Hematopoietic multipotent progenitor cell treated with erythropoietin and hydrocortisone succinate and interleukin-3 and kit ligand, for 6 days (in vitro differentiated cells): ENCODE measurements around the gene MPP1.

ENCODE experiments used
- DNase-seq: peaks from one replicate; pipeline ENCODE4 v3.0.0-alpha.2; 2015

Gene MPP1

DNA sequence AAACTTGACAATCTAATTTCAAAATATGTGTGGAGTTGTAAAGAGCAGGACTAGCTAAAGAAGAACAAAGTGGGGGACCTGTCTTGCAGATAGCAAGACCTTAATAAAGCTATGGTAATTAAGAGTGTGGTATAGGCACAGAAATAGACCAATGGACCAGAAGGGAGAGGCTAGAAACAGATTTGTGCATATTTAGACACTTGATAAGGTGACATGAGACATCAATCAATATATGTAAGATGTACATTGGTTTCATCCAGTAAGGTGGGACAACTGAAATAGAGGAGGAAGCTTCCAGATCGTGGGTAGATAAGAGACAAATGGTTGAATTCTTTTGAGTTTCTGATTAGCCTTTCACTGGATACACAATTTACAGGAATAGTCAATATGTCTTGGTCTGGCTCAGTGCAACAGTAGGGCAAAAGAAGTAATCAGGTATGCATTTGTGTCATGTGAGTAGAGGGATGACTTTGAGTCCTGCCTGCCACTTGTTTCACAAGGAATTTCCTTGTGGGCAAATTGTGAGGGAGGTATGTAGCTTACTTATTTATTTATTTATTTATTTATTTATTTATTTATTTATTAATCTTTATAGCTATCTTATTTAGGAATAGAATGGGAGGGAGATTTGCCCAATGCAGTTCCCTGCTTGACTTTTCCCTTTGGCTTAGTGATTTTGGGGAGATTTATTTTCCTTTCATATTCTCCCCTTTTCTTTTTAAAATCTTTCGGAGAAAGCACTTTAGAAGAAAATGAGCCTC is 7.2 kb upstream of the MPP1 start:
- DNase-seq, result no peak

DNA sequence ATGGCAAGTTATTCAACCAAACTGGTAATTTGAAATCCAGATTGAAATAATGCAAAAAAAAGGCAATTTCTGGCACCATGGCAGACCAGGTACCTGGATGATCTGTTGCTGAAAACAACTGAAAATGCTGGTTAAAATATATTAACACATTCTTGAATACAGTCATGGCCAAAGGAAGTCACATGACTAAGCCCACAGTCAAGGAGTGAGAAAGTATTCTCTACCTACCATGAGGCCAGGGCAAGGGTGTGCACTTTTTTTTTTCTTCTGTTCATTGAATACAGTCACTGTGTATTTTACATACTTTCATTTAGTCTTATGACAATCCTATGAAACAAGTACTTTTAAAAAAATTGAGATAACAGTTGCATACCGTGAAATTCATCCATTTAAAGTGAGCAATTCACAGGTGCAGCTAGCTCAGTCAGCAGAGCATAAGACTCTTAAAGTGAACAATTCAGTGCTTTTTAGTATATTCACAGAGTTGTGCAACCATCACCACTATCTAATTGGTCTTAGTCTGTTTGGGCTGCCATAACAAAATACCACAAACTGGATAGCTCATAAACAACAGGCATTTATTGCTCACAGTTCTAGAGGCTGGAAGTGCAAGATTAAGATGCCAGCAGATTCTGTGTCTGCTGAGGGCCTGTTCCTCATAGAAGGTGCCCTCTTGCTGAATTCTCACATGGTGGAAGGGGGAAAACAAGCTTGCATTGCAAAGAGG is 4.8 kb upstream of the MPP1 start:
- DNase-seq, result no peak

DNA sequence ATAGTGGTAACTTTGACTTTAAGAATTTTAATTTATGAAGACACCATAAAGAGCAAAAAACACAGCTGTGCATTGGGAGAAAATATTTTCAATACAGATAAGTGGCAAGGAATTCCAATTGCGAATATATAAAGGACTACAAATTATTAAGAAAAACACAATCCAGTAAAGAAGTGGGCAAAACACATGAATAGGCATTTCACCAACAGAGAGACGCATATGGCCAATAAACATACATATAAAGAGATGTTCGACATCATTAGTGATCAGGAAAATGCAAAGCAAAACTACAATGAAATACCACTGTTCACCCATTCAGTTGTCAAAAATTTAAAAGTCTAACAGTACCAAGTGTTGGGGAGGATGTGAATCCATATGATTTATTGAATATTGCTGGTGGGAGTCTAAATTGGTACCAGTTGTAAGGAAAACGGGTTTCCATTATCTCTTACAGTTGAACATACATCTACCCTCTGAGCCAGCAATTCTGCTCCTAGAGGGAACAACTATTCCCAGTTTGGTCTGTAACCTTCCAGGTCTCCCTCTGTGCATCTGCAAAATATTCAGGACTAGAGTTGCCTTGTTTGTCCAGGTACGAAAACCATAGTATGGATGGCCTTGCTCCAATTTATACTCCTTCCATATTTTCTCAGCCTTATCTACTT is 1.7 kb upstream of the MPP1 start:
- no peak for DNase-seq

DNA sequence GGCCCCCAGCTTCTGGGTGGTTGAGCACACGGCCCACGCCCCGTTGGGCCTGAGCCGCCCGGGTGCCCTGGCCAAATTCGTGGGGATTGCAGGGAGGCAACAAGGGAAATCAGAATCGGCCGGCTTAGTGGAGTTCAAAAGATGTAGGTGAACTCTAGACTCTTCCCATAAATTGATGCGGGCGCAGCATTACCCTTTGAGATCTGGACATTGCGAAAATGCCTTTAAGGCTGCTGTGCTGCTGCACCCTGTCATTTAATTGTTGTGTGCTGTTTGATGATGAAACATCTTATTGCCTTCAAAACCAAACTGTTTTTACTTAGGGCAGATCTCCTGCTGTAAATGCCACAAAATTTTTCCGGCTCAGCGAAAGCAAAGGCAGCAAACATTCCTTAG is 409 bp upstream of the MPP1 start:
- no peak for DNase-seq

DNA sequence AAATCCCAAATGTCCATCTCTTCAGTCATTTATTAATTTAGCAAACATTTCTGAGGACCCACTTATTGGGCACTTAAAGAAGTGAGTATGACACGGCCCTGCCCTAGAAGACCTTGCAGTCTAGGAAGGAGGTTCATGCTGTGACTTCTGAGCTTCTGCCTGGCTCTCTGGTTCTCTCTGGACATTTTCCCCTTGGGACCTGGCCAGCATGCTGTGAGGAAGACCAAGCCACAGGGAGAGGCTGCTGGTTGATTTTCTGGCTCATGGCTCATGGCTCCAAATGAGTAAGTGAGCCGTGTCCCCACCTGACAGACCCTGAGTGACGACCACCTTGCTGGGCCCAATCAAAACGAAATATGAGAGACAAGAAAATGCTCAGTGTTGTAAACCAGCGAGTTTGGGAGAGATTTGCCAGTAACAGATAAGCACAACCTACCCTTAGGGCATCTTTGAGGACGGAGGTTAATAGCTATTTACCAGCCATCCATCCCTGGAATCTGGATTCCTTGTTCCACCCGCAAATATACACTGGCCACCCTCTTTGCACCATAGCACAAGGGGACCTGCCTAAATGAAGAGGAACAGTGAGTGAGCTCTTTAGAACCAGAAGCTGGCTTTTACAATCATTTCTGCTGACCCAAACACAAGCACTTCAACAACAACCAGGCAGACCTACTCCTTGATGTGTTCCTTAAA is 876 bp downstream of the MPP1 start:
- DNase-seq, result no peak

DNA sequence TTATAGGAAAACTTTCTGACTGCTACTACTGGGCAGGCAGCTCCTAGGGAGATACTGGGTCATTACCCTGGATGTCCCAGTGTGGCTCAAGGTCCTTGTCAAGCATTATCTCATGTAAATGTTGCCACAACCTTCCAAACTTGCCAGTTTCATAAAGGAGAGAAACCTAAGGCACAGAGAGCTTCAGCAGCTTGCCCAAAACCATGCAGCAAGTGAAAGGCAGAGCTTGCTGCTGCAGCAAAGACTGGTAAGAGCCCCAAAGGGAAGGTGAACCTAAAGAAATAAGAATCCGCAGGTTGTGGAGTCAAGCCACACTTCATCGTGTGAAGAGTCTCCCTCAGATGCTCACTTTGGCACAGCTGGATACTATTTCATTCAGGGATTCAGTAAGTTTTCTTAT is 2.3 kb downstream of the MPP1 start:
- DNase-seq, result no peak

DNA sequence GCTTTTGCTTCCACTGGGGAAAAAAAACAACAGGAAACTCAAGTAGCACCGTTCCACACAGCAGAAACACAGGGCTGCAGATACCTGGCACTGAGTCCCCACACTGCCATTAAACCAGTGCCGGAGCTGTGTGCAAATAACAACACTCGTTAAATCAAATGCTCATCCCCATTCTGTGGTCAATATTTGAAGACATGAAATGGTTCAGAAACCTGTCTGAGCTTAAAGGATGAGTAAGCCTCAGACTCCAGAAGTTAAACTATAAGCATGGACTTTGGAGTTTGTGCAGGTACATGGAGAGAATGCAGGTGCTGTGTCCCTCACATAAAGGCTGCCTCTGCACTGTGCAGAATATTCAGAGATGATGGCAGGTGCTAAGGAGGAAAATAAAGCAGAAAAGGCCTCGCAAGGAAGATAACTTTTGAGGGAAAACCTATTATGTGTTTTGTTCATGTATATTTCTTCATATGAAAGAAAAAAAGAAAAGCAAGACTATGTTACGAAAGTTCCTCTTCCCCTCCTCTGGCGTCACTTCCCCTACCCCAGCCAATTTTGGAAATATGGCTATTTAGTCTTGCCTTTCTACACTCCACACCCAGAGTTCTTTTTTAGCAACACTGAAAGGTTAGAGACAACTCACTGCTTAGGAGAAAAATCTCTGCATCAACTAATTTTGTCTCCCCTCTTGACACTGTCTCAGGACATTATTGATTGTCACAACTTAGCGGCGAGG is 4.6 kb downstream of the MPP1 start:
- DNase-seq, result no peak

DNA sequence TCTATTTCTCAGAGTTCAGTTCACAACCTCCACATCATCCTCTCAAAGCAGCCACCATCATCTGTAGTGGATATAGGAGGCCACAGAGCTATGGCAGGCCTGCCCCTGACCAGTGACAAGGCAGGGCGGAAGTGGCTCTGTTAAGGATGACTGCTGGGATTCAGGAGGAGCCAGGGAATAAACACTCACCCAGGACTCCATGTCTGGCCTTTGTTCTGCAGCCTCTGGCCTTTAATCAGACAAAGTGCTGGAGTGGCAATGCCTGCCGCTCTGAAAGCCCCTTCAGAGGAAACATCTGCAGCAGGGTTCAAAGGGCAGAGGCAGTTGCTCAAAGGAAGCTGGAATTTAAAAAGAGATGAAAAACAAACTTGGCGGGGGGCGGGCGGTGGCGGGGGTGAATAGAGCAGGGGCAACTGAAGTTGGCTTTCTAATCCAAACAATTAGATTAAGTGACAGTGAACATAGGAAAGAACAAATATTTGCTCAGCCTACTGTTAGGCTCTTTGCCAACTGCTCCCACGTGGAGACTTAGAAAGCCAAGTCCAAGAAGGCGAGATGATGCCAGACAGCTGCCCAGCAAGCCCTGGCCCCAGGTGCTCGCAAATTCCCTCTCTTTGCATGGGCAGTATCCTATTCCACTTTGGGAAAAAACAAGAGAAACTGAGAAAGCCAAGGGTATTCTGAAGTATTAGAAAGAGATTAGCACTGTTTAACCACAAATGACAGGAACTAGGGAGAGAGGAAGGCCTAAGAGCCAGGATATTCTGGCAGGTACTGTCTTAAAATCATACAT is 5.5 kb downstream of the MPP1 start:
- DNase-seq, result no peak

DNA sequence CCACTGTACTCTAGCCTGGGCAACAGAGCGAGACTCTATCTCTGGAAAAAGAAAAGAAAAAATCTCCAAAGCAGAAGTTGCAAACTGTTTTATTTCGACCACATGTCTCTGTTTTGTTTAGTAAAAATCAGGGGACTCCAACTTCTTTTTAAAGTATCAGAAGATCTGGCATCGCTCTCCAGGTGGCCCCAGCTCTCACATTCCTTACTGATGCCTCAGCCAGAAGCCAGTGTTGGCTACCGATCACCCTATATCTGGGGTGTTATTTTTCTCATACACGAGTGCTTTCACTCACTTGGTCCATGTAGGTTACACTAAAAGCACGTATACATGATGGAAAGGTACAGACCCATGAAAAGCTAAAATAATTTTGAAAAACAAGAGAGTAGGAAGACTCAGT is 8.3 kb downstream of the MPP1 start:
- no peak for DNase-seq

DNA sequence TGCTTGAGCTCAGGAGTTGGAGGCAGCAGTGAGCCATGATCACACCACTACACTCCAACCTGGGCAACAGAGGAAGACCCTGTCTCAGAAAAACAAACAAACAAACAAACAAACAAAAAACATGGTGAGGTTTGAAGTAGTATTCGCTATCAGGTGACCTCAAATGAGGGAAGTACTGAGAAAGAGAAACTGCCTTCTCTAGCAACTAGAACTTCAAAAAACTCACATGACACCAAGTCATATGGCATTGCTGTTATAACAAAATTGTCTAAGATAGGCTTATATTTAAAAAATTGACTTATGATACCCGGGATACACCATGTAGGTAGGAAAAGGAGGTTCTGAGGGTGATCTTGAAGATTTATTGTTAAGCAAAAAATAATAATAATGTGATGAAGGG is 10.3 kb downstream of the MPP1 start:
- no peak for DNase-seq

DNA sequence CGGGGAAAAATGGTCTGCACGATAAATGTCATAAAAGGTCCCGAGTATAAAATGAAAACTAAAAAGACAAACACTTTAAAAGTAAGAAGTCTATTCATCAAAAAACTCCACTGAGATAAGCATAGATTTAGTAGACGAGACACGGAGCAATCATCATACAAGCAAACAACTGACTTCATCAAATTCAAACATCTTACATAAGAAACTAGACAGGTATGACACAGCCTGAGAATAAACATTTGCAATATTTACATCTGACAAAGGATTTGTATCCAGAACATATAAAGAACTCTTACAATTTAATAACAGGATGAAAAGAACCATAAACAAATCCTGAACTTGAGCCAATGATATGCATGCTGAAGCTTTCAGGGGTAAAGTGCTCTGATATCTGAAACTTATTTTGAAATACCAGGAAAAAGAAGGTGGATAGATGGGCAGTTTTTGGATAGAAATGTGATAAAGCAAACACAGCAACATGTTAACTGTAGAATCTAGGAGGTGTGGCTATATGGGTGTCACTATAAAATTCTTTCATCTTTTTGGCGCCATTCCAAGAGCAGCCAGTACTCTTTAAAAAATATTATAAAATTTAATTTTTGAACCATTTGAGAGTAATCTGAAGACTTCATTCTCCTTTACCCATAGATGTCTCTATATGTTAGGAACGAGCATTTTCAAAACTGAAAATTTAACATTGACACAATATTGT is 12.0 kb downstream of the MPP1 start:
- peak; percentile 63 for DNase-seq

DNA sequence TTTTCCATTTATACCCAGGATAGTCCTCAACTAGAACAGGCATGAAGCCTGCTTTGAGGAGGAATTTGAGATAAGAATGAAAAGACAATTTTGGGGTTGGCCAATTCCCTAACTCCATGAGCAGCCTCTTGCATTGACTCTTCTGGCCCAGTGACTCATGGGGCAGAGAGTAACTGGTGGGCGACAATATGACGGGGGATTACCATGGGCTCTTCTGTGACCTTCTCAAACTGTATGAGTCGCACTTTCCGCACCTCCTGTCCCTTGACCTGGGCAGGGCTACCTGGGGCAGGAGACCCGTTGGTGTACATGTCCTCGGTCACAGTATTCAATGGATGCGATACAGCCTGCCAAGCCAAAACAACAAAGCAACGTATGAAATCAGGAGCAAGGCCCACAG is 13.3 kb downstream of the MPP1 start:
- no peak for DNase-seq

DNA sequence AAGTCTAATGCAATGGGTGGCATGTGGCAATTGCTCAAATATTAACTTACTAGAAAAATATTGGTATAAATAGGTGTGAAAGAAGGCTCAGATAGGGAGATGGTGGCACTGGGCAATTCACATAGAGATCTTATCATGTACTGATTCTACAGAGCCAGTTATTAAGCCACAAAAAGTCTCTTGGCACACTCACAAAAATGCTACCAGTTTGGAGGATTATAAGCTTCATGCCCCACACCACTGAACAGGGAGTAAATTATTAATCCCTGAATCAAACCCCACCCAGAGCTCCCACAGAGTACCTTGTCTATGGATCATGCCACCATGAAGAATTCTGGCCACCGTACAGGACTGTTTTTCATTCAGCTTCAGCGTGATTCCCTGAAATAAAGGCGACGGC is 13.8 kb downstream of the MPP1 start:
- DNase-seq, result no peak

DNA sequence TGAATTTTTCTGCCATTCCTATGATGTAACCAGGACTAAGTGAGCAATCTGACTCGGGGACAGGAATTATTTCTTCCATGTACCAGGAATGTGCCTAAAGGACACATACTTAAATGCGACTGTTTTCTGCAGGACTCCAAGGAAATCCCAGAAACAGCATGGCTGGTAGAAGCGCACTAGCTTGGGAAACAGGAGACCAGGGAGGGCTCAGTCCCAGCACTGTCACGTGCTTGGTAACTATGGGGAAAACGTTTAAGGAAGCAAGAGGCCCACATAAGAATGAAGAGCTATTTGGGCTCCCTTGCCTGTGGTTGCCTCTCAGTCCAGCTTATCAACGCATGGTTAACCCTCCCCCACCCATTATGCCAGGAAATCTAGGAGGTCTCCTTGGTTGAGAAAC is 19.6 kb downstream of the MPP1 start:
- peak; percentile 68 for DNase-seq

DNA sequence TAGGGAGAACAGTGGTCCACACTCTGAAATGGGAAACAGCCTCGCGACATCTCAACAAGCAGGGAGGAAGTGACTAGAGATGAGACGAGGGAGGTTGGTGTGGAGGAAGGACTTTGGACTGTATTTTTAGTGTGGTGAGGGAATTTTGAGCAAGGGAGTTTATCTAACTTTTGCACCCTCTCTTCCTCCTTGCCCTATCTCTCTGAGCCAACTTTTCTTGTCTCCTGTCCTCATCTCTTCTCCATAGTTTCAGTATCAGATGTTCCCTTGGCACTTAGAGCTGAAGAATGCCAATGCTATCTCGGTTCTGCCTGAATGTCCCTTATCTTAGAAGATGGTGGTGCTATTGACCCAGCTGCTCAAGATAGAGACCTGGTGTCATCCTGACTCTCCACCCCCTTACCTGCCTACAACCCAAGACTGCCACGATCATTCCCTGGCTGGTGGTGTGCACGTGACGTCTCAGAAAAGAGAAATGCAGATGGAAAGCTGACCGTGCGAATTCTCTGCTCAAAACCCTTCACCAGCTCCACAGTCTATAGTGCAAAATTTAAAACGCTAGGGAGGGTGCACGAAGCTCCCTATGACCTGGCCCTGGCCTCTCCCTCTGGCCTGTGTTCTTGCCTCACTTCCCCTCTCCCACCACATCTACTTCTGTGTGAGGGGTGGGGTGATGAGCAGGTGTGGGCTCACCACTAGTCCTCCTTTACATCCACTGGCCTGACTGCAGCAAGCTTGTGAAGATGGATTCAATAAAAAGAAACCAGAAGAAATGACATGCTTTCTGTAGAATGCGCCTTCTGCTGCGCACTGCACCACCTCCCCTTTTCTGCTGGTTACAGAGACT is 20.9 kb downstream of the MPP1 start:
- DNase-seq, result peak; percentile 75

DNA sequence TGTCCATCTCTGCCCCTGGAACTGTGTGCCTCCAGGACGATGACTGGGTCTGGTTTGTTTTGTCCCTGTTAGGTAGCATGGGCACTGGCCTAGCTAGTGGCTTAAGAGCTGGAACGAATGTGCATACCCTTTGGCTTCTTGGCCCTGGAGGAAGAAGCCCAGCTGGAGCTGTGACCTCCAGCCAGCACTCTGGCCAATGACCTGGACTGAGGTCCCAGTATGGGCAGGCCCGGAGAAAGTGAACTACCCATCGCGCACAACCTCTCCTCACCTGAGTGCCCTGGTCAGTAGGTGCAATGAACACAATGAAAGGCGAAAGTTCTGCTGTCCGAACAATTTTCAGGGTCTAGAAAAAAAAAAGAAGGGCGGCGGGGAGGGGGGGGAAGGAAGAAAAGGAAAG is 24.3 kb downstream of the MPP1 start:
- DNase-seq, result no peak

DNA sequence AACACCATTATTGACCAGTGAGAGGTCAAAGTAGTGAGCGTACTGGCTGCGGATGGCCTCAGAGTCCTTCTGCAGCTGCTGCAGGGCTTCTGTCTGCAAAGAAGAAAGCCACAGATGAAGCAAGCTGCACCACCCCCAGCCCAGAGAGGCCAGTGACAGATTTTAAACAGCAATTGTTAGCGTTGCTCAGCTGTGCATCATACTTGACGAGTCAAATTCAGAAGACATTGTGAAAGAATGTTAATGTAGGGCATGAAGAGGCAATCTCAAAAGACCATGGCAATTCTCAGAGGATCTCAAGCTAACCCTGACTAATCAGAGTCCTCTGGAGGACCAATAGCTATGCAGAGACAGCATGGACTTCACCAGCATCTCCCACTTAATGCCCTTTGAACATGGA is 26.0 kb downstream of the MPP1 start:
- no peak for DNase-seq

DNA sequence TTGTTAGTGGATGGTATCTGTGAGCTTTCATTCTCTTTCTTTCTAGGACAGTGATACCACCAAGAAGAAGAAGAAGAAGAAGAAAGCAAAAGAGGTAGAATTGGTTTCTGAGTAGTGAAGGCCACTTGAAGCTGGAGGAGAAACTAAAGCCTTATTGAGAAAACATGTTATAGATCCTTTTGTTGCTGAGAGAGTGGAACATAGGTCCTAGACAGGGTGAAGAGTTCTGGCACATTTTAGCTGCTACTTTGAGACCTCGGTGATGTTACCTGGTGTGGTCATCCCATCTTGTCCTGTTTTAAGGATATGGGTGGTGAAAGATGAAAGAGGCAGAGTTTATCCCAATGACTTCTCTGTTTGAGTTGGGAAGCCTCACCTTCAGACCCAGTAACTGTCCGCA is 28.5 kb downstream of the MPP1 start:
- no peak for DNase-seq

DNA sequence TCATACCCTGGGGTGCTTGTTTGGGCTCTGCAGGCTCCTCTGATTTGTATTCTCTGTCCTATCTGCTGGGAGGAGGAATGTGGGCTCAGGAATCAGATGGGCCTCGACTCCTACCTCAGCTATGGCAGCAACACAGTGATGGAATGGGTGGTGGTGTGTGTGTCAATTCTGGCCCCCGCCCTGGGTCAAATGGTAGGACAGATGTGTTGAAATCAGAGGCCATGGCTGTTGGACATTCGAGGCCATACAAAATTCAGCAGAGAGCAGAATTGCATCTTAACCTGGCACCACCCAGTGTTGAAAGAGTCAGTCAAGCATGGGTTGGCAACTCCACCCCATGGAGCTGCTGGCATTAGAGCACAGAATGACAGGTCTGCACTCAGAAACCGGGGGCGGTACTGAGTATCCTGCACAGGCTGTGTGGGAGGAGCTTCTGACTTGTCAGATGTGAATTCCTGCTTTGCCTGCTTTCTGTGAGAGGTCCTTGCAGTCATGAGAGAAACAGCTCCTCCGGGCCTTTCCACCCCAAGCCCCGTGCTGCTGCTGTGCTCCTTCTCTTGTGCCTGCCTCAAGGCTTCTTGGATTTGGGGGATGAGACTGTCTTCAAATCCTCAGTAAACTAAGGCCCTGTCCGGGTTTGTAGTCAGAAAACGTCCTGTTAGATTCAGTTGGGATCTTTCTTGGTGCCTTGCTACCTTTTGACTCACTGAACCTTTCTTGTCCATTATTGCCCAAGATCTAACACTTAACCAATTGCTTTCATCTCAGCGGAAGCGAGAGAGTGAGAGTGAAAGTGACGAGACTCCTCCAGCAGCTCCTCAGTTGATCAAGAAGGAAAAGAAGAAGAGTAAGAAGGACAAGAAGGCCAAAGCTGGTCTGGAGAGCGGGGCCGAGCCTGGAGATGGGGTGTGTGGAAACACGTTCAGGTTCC is 29.6 kb downstream of the MPP1 start:
- peak; percentile 75 for DNase-seq
